NCI-H2196 treated with DMSO at 0.1 percent for 48 hours (cell line): ENCODE results near the gene KCNV2.

ENCODE experiments used
- DNase-seq: peaks from one replicate; lab custom pipeline; 2025; ENCODE audit not compliant: unreplicated experiment; lab: John Stamatoyannopoulos, UW

KCNV2 gene

DNA sequence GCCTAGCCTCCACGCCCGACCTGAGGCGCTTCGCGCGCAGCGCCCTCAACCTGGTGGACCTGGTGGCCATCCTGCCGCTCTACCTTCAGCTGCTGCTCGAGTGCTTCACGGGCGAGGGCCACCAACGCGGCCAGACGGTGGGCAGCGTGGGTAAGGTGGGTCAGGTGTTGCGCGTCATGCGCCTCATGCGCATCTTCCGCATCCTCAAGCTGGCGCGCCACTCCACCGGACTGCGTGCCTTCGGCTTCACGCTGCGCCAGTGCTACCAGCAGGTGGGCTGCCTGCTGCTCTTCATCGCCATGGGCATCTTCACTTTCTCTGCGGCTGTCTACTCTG lies 1.4 kb downstream of the KCNV2 start:
- no peak for DNase-seq

DNA sequence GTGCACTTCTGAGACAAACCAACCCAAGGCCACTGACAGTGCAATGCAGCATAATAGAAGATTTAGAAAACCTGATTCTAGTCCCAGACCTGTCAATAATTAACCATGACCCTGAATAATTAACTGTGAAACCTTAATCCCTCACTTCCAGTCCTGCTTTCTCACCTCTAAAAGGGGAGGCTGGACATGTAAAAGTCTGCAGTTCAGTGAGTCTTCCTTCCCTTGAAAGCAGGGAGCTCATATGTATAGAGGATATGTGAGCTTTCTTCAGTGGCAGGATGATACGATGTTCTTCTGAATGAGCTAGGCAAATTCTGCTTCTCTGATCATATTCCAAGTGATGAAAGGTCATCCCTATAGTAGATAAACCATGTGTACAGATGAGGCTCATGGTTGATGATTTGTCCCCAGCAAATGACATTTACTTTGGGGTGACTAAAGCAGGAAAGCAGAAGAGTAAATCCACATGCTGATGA lies 2.9 kb downstream of the KCNV2 start:
- no peak for DNase-seq

DNA sequence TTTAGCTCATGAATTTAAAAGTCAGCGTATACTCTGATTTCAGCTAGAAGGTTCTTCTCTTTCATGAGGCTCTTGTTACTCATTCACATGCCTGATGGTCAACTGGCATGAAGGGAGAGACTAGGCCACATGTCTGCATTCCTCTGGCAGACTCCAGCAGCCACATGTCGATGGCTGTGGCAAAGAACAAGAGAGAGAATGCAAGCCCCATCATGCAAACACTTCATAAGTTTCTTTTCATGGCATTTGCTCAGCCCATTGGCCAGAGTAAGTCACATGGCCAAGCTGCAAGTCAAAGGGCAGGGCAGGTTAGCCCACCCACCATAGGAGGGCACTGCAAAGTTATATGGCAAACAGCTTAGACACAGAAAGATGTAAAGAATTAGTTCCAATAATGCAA lies 5.4 kb downstream of the KCNV2 start:
- no peak for DNase-seq

DNA sequence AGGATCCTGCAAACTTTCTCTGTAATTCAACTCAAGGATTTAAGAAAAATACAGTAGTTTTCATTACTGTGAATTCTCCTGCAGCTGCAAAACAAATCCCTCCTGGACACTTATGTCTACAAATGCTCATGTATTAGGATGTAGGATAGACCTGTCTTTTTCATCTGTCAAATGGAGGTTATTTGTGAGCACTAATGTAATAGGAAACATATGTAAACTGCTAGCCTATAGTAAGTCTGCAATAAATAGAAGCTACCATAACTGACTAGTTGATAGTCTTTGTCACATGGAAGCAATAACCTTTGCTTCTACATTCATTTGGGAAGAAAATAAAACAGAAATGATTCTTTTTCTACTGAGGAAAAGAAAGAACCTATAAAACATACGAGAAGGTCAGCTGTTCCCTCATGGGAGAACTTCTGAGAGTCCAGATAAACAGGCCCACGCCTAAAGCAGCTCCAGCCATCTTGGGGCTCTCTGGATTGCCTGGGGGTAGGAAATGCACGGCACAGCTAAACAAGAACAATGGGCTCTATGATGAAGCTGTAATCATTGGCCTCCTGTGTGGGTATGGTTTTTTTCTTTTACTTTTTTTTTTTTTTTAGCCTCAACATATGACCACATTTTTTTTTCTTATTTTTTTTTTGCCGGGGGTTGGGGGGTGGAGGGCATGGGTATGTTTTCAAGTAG lies 6.2 kb downstream of the KCNV2 start:
- DNase-seq, result no peak

DNA sequence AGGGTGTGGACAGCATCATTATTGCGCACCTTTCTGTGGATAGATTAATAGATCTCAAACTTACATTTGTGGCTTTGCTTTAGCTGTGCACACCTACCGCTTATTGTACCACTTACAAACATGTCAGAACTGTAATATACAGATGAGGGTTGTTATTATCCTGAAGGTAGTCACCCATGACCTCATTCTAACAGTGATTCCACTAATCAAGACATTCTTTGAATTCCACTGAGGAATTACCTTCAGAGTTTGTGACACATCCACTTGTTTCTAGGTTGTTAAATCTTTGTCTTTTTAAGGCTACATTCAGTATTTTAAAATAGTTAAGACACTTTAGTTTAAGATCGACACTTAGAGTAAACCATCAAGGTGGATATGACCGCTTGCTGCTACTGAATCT lies 7.8 kb downstream of the KCNV2 start:
- DNase-seq, result no peak

DNA sequence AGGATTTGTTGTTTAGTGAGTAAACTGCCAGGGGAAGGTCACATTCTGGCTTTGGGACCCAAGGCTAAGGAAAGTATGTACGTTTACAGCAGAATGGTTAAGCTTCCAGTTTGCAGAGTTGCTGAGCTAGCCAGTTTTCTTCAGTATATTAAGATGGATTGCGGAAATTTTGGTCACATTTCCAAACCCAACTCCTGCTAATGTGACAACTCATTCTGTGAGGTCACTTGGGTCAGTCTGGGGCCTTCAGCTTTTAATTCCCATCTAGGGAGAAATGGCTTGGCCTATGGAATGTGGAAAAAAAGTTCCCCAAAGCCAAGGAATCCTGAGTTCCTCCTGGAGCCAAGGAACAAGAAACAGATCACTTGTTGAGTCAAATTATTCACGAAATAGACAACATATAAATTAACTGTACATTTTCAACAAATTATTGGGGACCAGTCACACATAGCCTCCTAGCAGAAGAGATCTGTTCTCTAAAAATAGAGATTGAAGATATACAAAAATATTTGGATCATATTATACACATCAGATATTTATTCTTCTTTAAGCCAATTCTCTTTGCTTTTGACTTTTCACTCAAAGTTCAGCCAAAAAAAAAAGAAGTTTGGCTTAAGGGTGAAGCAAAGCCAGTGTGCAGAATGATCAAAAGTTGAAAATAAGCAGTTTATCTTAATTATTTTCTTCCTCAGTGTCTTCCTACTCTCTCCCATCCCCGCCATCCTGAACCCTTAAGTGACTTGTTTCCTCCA lies 8.8 kb downstream of the KCNV2 start:
- no peak for DNase-seq

DNA sequence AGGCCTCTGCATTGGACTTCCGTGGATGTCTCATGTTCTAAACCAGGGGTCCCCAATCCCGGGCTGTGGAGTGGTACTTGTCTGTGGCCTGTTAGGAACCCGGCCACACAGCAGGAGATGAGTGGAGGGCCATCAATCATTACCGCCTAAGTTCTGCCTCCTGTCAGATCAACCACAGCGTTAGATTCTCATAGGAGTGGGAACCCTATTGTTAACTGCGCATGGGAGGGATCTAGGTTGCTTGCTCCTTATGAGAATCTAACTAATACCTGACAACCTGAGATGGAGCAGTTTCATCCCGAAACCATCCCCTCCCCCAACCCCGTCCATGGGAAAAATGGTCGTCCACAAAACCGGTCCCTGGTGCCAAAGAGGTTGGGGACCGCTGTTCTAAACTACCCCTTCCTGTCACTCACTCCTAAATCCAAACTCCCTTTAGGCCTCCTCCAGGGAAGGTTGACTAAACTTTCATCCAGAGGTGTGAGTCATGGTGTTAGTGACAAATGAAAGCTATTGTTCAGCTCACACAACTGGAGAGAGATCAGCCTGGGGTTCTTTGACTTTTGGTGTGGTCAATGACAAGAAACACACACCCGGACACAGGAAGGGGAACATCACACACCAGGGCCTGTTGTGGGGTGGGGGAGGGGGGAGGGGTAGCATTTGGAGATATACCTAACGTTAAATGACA lies 9.5 kb downstream of the KCNV2 start:
- DNase-seq, result no peak

DNA sequence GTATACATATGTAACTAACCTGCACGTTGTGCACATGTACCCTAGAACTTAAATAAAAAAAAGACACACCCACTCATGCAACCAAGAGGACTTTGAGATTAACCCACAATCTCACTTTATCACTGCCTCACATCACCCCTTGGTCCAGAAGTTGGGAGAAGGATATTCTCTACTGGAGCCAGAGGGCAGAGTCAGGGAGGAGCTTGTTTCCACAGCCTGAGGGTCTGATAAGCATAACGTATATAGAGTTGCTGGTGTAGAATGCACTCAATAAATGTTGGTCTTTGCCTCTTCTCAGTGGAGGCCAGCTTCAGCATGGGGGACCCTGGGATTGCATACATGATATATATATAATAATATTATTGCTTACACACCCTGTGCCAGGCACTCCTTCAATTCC lies 10.1 kb downstream of the KCNV2 start:
- no peak for DNase-seq

DNA sequence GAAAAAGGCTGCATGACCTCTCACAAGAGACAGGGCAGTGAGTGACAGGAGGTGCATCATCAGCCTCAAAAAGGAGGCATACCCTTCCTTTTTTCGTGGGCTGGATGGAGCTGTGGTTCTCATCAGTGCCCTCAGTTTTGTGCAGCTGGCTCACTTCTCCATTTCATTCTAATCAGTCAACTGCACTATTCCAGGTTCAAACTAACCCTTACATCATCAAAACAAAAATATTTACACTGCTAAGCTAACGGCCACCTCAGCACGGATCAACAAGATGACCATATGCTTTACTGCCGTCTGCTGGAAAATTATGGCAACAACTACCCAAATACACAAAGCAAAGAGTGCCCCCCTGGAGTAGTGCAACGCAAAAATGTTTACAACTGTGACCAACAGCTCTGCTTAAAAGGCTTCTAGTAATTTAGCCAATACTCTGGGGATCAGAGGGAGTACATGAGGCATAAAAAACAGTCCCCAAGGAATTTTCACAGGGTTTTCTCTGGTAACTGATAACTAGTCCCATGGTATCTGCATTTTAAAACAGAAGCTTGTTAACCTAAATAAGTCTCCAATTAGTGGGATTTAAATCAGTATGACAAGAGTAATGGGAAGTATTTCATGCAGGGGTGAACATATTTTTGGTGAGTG lies 10.8 kb downstream of the KCNV2 start:
- DNase-seq, result peak; percentile 85

DNA sequence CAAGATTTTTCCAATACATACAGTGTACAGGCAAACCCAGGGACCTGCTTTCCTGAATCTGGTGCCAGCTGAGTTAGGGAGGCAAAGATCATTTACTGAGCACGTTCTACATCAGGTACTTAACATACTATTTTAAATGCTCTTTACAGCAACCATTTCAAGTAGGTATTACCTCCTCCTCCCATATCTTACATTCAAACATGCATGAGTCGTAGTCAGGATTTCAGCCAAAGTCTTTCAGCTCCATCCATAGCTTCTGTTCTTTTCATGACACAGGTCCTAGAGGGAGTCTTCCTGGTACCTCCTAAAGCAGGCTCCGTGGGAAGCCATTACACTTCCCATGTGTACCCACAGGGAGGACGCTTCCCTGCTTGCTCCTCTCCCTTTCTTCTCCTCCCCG lies 11.7 kb downstream of the KCNV2 start:
- DNase-seq, result no peak

DNA sequence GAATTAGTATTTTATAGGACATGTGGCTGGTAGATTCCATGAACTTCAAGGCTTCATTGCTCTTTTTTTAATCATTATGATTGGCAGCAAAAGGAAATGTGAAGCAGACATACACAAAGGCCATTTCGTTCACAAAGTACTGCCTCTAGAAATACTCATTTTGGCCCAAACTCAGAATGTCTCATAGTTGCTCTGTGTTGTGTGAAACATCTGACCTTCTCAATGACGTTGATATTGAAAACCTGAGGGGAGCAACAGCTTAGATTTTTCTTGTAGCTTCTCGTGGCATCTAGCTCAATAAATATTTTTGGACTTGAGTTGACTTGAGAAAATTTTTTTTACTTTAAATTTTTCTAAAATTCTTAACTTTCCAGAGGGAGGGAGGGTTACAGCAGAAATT lies 12.4 kb downstream of the KCNV2 start:
- DNase-seq, result no peak

DNA sequence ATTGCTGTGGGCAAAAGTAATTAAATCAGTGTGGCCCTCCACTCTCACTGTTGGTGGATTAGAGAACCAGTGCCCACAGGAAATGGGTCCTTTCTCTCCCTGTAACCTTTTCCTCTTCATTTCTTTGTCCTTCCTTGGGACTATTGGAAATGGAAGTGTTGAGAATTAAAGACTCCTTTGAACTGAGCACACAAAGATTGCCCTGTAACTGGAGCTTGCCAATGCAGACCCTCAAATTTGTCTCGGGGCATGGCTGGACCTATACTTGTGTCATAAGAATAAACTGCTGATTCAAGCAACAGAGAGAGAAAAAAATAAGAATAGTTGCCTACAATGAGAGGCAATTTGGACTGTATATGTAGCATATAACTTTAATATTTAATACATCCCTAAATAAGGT lies 13.7 kb downstream of the KCNV2 start:
- DNase-seq, result no peak

DNA sequence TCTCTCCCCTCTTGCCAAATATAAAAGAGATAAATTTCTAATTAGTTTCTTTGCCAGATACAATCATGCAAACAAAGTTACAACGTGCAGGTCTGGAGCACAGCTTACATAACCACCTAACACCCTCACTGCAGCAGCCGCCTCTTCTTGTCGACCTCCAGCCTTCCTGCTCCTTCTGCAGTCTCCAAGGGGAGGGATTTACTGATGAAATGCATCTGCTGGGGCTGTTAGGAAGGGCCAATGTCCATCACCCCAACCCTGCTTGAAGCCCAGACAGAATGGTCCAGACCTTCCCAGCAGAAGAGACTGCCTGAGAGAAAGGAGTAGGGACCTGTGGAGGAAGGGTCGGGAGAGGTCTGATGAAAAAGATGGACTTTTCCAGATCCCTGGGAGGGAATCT lies 15.2 kb downstream of the KCNV2 start:
- DNase-seq, result no peak

DNA sequence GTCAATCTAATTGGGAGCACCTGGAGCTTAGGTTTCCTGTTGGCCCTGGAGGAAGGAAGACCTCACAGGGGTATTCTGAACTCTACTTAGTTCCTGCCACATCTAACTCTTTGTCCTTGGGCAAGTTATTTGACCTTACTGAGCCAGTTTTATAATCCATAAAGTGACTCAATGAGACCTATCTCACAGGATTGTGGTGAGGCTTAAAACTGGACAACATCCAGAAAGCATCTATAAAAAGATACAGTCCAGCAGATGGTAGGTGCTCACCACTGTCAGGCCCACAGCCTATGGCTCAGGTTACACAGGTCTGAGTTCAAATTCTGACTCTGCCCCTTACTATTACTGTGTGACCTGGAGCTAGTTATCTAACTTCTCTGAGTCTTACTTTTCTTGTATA lies 23.3 kb downstream of the KCNV2 start:
- DNase-seq, result no peak

DNA sequence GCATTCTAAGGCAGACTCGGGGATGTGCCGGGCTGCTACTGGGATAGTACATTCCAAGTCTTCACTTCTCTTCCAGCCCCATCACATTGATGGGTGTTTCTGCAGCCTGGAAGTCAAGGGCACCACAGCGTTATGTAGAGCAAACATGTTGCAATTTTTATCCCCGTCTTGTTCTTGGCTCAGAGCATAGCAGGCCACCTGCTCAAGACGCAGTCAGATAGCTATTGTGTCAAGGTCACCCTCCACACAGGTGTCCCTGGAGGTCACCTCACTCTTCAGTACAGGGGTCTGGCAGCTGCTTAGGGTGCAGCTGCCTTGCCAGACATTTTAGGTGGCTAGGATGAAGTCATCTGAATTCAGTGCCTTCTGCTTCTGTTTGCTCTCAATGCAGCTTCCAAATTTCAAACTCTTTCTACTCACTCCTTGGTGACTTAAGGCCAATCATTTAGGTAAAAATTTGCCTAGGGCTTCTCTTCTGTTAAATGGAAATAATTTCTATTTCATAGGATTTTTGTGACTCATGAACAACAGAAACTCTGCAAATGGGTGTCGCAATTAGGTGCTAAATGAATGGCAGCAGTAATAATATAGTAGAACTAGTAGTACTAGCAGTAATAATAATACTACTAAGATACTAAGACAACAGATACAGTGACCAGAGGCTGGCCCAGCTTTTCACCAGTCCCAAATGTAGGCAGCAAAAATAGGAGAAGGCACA lies 24.3 kb downstream of the KCNV2 start:
- DNase-seq, result no peak

DNA sequence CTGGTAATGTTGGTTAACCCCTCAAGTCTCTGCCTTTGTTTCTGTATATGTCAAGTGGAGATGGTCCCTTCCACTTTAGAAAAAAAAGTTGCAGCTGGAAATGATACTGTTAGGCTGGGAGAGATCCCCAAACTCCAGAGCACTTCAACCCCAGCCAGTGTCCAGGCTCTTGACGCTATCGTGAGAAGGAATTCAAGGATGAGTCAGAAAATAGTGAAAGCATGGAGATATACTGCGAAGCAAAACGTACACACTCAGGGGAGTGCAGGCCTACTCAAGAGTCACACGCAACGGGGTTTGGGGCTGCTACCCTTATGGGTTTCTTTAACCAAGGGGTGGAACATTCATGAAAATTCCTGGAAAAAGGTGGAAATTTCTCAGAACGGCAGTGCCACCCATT lies 24.9 kb downstream of the KCNV2 start:
- no peak for DNase-seq

DNA sequence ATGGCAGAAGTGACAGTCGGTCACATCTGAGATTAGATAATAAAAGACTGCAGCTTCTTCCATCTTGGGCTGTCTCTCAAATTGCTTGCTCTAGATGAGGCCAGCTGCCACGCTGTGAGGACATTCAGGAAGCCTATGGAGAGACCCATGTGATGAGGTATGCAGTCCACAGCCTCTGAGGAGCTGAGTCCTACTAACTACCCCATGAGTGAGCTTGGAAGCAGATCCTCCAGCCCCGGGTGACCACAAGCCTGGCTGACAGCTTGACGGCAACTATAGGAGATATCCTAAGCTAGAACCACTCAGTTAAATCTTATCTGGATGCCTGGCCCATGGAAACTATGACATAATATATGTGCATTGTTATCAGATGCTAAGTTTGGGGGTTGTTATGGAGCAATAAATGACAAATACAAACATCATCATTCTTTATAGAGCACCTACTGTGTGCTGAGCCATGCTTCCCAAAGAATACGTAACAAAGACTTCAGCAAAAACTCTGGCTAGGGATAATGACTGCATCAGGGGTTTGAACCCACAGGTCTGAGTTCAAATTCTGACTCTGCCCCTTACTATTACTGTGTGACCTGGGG lies 26.7 kb downstream of the KCNV2 start:
- DNase-seq, result no peak

DNA sequence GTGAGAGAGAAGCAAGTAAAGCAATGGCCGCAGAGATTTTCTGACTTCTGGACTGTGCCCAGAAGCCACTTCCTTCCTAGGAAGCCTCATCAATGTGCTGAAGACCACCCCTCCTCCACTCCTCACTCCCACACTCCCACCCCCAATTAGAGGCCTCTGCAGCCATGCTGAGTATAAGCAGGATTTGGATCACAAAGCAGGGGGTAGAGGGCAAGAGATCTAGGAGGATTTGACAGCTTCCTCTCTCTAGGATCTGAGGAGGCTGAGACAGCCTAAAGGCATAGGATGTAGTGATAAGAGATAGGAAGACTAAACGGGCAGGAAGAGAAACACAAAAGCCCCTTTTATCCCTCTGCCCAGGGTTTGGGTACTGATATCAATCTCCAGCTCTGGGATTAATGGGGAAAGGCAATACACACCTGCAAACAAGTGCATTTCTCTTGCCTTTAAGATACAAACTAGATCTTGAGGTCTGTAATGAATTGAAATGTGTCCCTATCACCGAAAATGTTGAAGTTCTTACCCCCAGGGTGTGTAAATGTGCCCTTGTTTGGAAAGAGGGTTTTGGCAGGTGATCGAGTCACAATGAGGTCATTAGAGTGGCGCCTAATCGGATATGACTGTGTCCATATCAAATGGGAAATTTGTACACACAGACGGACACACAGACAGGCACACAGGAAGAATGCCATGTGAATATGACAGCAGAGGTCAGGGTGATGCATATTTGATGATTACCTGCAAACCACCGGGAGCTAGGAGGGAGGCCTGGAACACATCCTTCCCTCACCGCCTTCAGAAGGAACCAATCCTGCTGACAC lies 28.5 kb downstream of the KCNV2 start:
- DNase-seq, result no peak

DNA sequence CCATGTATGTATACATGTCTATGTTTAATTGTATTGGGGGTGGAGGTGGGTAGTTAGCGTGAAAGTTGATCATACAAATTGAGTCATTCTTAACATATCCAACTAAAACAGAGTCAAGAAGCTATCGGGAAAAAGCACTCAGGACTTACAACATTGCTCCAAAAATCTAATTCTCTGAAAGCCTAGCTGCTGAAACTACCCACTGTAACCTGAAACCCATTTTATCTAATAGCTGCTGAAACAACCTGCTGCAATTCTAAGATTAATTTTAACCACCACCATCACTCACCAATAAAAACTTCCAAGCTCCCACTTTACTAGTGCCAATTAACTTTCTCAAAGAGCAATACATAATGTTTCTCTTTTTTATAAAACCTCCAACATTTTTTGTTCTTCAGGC lies 32.2 kb downstream of the KCNV2 start:
- no peak for DNase-seq

DNA sequence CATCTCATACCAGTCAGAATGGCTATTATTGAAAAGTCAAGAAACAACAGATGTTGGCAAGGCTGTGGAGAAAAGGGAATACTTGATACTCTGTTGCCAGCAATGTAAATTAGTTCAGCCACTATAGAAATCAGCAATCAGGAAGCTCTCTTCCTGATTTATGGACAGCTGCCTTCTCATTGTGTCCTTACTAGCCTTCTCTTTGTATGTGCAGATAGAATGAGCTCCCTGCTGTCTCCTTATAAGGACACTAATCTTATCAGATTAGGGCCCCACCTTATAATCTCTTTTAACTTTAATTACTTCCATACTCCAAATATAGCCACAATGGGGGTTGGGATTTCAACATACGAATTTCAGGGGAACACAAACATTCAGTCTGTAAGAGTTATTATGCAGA lies 38.0 kb downstream of the KCNV2 start:
- no peak for DNase-seq
